H9 (cell line): ENCODE measurements around the gene MLLT3. TPM values are rescaled to one million over a fixed set of nuclear protein-coding genes. Genes with fewer than 3 reads are reported as not detected.

Experiments
- DNase-seq: peaks from one replicate; pipeline ENCODE4 v3.0.0-alpha.2; 2017
- H2AFZ ChIP-seq: one replicate; pipeline ENCODE4 v1.6.1; 2013; ENCODE audit warnings: mild to moderate bottlenecking, low read length, control low read depth, moderate library complexity
- H2AK5ac ChIP-seq: 2 replicates; pipeline ENCODE4 v1.6.1; 2013; ENCODE audit warnings: low read length, control low read depth, mixed read lengths; ENCODE audit not compliant: insufficient read length
- H2BK120ac ChIP-seq: one replicate; pipeline ENCODE4 v1.6.1; 2013; ENCODE audit warnings: low read depth, mild to moderate bottlenecking, low read length, control low read depth, inconsistent platforms; ENCODE audit not compliant: poor library complexity, severe bottlenecking
- H2BK12ac ChIP-seq: 2 replicates; pipeline ENCODE4 v1.6.1; 2013; ENCODE audit warnings: low read length, control low read depth, mixed read lengths, low read depth; ENCODE audit not compliant: insufficient read length
- H2BK15ac ChIP-seq: 2 replicates; pipeline ENCODE4 v1.6.1; 2013; ENCODE audit warnings: low read depth, low read length, control low read depth
- H2BK20ac ChIP-seq: one replicate; pipeline ENCODE4 v1.6.1; 2013; ENCODE audit warnings: low read depth, mild to moderate bottlenecking, low read length, control low read depth, inconsistent platforms; ENCODE audit not compliant: poor library complexity, severe bottlenecking
- H2BK5ac ChIP-seq: 2 replicates; pipeline ENCODE4 v1.6.1; 2013; ENCODE audit warnings: low read length, control low read depth, mixed read lengths; ENCODE audit not compliant: insufficient read length
- H3K14ac ChIP-seq: 2 replicates; pipeline ENCODE4 v1.6.1; 2013; ENCODE audit warnings: low read length, control low read depth; ENCODE audit not compliant: insufficient read depth
- H3K18ac ChIP-seq: 2 replicates; pipeline ENCODE4 v1.6.1; 2013; ENCODE audit warnings: low read depth, mild to moderate bottlenecking, mixed read lengths, low read length, control low read depth; ENCODE audit not compliant: insufficient read length
- H3K23ac ChIP-seq: 2 replicates; pipeline ENCODE4 v1.6.1; 2013; ENCODE audit warnings: low read length, control low read depth, mixed read lengths, low read depth; ENCODE audit not compliant: insufficient read length
- H3K23me2 ChIP-seq: 2 replicates; pipeline ENCODE4 v1.6.1; 2013; ENCODE audit warnings: low read depth, mild to moderate bottlenecking, mixed read lengths, low read length, control low read depth; ENCODE audit not compliant: insufficient read length, poor library complexity, severe bottlenecking
- H3K27ac ChIP-seq: 2 replicates; pipeline ENCODE4 v1.5.1; 2013; ENCODE audit warnings: low read length, control low read depth, mixed read lengths, low read depth; ENCODE audit not compliant: insufficient read length
- H3K27me3 ChIP-seq: 2 replicates; pipeline ENCODE4 v1.6.1; 2013; ENCODE audit warnings: low read length, control low read depth, inconsistent platforms; ENCODE audit not compliant: insufficient read depth
- H3K4ac ChIP-seq: 2 replicates; pipeline ENCODE4 v1.6.1; 2013; ENCODE audit warnings: low read depth, mild to moderate bottlenecking, control low read depth, inconsistent platforms, low read length, moderate library complexity
- H3K4me1 ChIP-seq: 2 replicates; pipeline ENCODE4 v1.6.1; 2013; ENCODE audit warnings: low read length, control low read depth, inconsistent platforms; ENCODE audit not compliant: insufficient read depth
- H3K4me2 ChIP-seq: 2 replicates; pipeline ENCODE4 v1.6.1; 2013; ENCODE audit warnings: low read length, control low read depth, mixed read lengths; ENCODE audit not compliant: insufficient read length, insufficient read depth
- H3K56ac ChIP-seq: 2 replicates; pipeline ENCODE4 v1.6.1; 2013; ENCODE audit warnings: low read depth, mild to moderate bottlenecking, mixed read lengths, low read length, control low read depth; ENCODE audit not compliant: insufficient read length
- H3K79me1 ChIP-seq: 2 replicates; pipeline ENCODE4 v1.6.1; 2013; ENCODE audit warnings: low read depth, mild to moderate bottlenecking, moderate library complexity, low read length, control low read depth, inconsistent platforms; ENCODE audit not compliant: insufficient read depth, poor library complexity, severe bottlenecking
- H3K79me2 ChIP-seq: 2 replicates; pipeline ENCODE4 v1.6.1; 2013; ENCODE audit warnings: low read length, control low read depth, inconsistent platforms; ENCODE audit not compliant: insufficient read depth
- H3K9ac ChIP-seq: 2 replicates; pipeline ENCODE4 v1.6.1; 2013; ENCODE audit warnings: low read length, control low read depth, mixed read lengths; ENCODE audit not compliant: insufficient read length; ENCODE audit errors: extremely low read depth
- H3K9me3 ChIP-seq: one replicate; pipeline ENCODE4 v1.6.1; 2013; ENCODE audit warnings: low read depth, low read length, inconsistent platforms; ENCODE audit not compliant: control insufficient read depth
- H3T11ph ChIP-seq: one replicate; pipeline ENCODE4 v1.6.1; 2013; ENCODE audit warnings: mild to moderate bottlenecking, low read length, control low read depth, inconsistent platforms
- H4K20me1 ChIP-seq: one replicate; pipeline ENCODE4 v1.6.1; 2013; ENCODE audit not compliant: control insufficient read depth, insufficient read length, insufficient read depth
- H4K5ac ChIP-seq: 2 replicates; pipeline ENCODE4 v1.6.1; 2013; ENCODE audit warnings: low read depth, mild to moderate bottlenecking, mixed read lengths, low read length, control low read depth; ENCODE audit not compliant: insufficient read length
- H4K8ac ChIP-seq: replicated peaks from 2 replicates; pipeline ENCODE4 v1.6.1; 2013; ENCODE audit warnings: low read length, control low read depth, mixed read lengths, low read depth; ENCODE audit not compliant: insufficient read length
- H4K91ac ChIP-seq: 2 replicates; pipeline ENCODE4 v1.6.1; 2013; ENCODE audit warnings: low read depth, mild to moderate bottlenecking, moderate library complexity, mixed read lengths, low read length, control low read depth; ENCODE audit not compliant: insufficient read length
- H3K27ac Mint-ChIP-seq, 3 experiments: 2 replicates in 2 of 3; 3 replicates in 1 of 3; pipeline ENCODE4 v1.8.0; 2020 to 2021; ENCODE audit warnings: mixed read lengths in 3 of 3, mild to moderate bottlenecking in 1 of 3, moderate library complexity in 1 of 3
- H3K27me3 Mint-ChIP-seq: 2 replicates; pipeline ENCODE4 v1.8.0; 2021; ENCODE audit warnings: low read depth, mild to moderate bottlenecking, moderate library complexity, mixed read lengths
- H3K36me3 Mint-ChIP-seq, 3 experiments: 2 replicates in 2 of 3; 3 replicates in 1 of 3; pipeline ENCODE4 v1.8.0; 2020 to 2021; ENCODE audit warnings: low read depth in 3 of 3, mixed read lengths in 3 of 3; ENCODE audit not compliant: insufficient read depth in 1 of 3
- H3K4me1 Mint-ChIP-seq, 2 experiments: 2 replicates each; pipeline ENCODE4 v1.8.0; 2020; ENCODE audit warnings: mixed read lengths in 2 of 2
- H3K4me3 Mint-ChIP-seq, 2 experiments: 2 replicates in 1 of 2; 3 replicates in 1 of 2; pipeline ENCODE4 v1.8.0; 2020 to 2021; ENCODE audit warnings: mild to moderate bottlenecking in 2 of 2, mixed read lengths in 2 of 2, moderate library complexity in 1 of 2
- H3K9me3 Mint-ChIP-seq, 2 experiments: 2 replicates in 1 of 2; 3 replicates in 1 of 2; pipeline ENCODE4 v1.8.0; 2020; ENCODE audit warnings: mild to moderate bottlenecking in 2 of 2, mixed read lengths in 2 of 2, moderate library complexity in 1 of 2
- CTCF ChIP-seq: fragments of 200-600 bp; sonication (generic); conservative IDR thresholded peaks from 3 replicates; pipeline ENCODE4 v1.8.0; 2021; ENCODE audit warnings: antibody characterized with exemption, mild to moderate bottlenecking
- WGBS: extraction: QIAGEN DNeasy Blood & Tissue Kit; methylation state at CpG from one replicate; pipeline ENCODE4 v1.1.7; 2013; ENCODE audit warnings: missing lambda C conversion rate, low lambda C conversion rate, mixed read lengths; ENCODE audit not compliant: insufficient read length; ENCODE audit errors: extremely low coverage; 5-methylcytosine and 5-hydroxymethylcytosine counted together
- total RNA-seq: library from RNA; stranded (reverse); gene quantifications from 2 replicates; pipeline ENCODE4 v1.2.1, GENCODE V29; 2021

The MLLT3 gene
- total RNA-seq, 1 experiment from 2014 or later: 3.9 TPM

GRCh38 chr9:20486552-20486951 lies 135.7 kb downstream of the MLLT3 start:
- TF ChIP-seq CTCF: no peak
- no peak overlapping the region for H2BK120ac ChIP-seq
- H2BK20ac ChIP-seq: no peak overlapping the region
- Mint-ChIP-seq H3K36me3 (no peaks in the 10 kb centered on the region), H3K4me3 (no peak overlapping the region), H3K4me1 (peaks cover 5 to 9% of the 10 kb centered on the region in 2 experiments), H3K27me3 (no peaks in the 10 kb centered on the region), H3K27ac (no peak overlapping the region), H3K9me3 (no peaks in the 10 kb centered on the region)
- no peak overlapping the region for H3K4ac ChIP-seq
- H3K27me3 ChIP-seq: no peaks in the 10 kb centered on the region; the same call in 1 of the 2 replicates
- H3K4me2 ChIP-seq: no peak overlapping the region
- H2AK5ac ChIP-seq: no peak overlapping the region
- H4K91ac ChIP-seq: no peak overlapping the region
- no peaks in the 10 kb centered on the region for H3K9me3 ChIP-seq
- H3K23ac ChIP-seq: no peak overlapping the region
- H3K9ac ChIP-seq: no peak overlapping the region
- H2AFZ ChIP-seq: no peak overlapping the region
- DNase-seq: no peak
- no peaks in the 10 kb centered on the region for H3K23me2 ChIP-seq
- no peak overlapping the region for H3K18ac ChIP-seq
- no peak overlapping the region for H2BK5ac ChIP-seq
- no peak overlapping the region for H2BK12ac ChIP-seq
- no CpG with 5 or more reads among the region's 4 CpGs for WGBS
- H2BK15ac ChIP-seq: no peak overlapping the region
- H3K4me1 ChIP-seq: no peaks in the 10 kb centered on the region
- no peak overlapping the region for H4K8ac ChIP-seq
- H3K27ac ChIP-seq: no peak overlapping the region
- H3K14ac ChIP-seq: no peak overlapping the region
- H4K5ac ChIP-seq: no peak overlapping the region
- H3K79me2 ChIP-seq: no peaks in the 10 kb centered on the region
- no peaks in the 10 kb centered on the region for H4K20me1 ChIP-seq
- H3K79me1 ChIP-seq: no peaks in the 10 kb centered on the region
- H3K56ac ChIP-seq: no peak overlapping the region
- H3T11ph ChIP-seq: no peak overlapping the region
